GM18868 (cell line): ENCODE data around the gene CHAC2.
"Not testable (repeated sequence)": the region's sequence is repeated elsewhere in the genome, so short reads cannot be mapped to it uniquely, and the experiment has no call there.

Experiments used
- ATAC-seq: cut with Tn5 transposase; IDR thresholded peaks from one replicate; pipeline ENCODE4 v1.9.1; 2021; ENCODE audit warnings: mild to moderate bottlenecking, moderate library complexity; ENCODE audit not compliant: unreplicated experiment

CHAC2 gene

GRCh38 chr2:53767405-53768241 lies at the start of gene CHAC2:
Gene CHAC2 (plus strand): TSS chr2:53767804. CDS start chr2:53767887, 83 bp downstream.
- peak; percentile 90 for ATAC-seq

GRCh38 chr2:53720944-53721343 lies 46.7 kb upstream of the CHAC2 start:
- ATAC-seq = not testable (repeated sequence)

GRCh38 chr2:53724536-53724935 lies 43.1 kb upstream of the CHAC2 start:
- ATAC-seq = no peak

- no peak for ATAC-seq
Measured at GRCh38 chr2:53725662-53726061, 41.9 kb upstream of the CHAC2 start.

GRCh38 chr2:53727921-53728320 lies 39.7 kb upstream of the CHAC2 start:
- ATAC-seq = no peak

GRCh38 chr2:53729143-53729762 lies 38.4 kb upstream of the CHAC2 start:
- no peak for ATAC-seq

- ATAC-seq = no peak
Measured at GRCh38 chr2:53737091-53737490, 30.5 kb upstream of the CHAC2 start.

GRCh38 chr2:53739032-53739431 lies 28.6 kb upstream of the CHAC2 start:
- no peak for ATAC-seq

GRCh38 chr2:53740170-53740569 lies 27.4 kb upstream of the CHAC2 start:
- no peak for ATAC-seq

GRCh38 chr2:53744395-53745065 lies 23.1 kb upstream of the CHAC2 start:
- ATAC-seq = no peak

GRCh38 chr2:53750041-53750768 lies 17.4 kb upstream of the CHAC2 start:
- no peak for ATAC-seq

GRCh38 chr2:53751728-53752127 lies 15.9 kb upstream of the CHAC2 start:
- peak; percentile 99 for ATAC-seq

GRCh38 chr2:53752385-53752784 lies 15.2 kb upstream of the CHAC2 start:
- no peak for ATAC-seq

- no peak for ATAC-seq
Measured at GRCh38 chr2:53753041-53753440, 14.6 kb upstream of the CHAC2 start.

- no peak for ATAC-seq
Measured at GRCh38 chr2:53755121-53755520, 12.5 kb upstream of the CHAC2 start.

GRCh38 chr2:53756644-53757043 lies 11.0 kb upstream of the CHAC2 start:
- no peak for ATAC-seq

- not testable (repeated sequence) for ATAC-seq
Measured at GRCh38 chr2:53757206-53757605, 10.4 kb upstream of the CHAC2 start.

GRCh38 chr2:53765767-53766166 lies 1.8 kb upstream of the CHAC2 start:
- no peak for ATAC-seq

- peak; percentile 50 for ATAC-seq
Measured at GRCh38 chr2:53768242-53768542, 588 bp downstream of the CHAC2 start.

GRCh38 chr2:53769318-53769945 lies 1.8 kb downstream of the CHAC2 start:
- ATAC-seq = no peak

GRCh38 chr2:53770264-53770663 lies 2.7 kb downstream of the CHAC2 start:
- ATAC-seq = no peak
